NCI-H2107 treated with DMSO at 0.1 percent for 48 hours (cell line): ENCODE results near the gene TEDC1.

Experiments used
- DNase-seq: peaks from one replicate; lab custom pipeline; 2025; ENCODE audit not compliant: unreplicated experiment; lab: John Stamatoyannopoulos, UW

The TEDC1 gene

DNA sequence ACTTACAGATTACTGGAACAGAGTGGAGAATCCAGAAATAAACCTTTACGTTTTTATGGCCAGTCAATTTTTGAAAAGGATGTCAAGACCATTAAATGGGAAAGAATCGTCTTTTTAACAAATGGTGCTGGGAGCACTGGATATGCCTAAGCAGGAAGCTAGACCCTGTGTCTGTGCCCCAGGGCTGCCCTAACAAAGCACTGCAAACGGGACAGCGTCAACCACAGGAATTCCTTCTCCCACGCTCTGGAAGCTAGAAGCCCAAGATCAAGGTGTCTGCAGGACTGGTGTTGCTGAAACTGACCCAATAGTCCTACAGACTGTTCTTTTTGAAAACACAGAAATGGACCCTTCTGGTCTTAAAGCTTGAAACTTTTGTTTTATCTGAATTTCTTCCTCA lies 26.1 kb downstream of the TEDC1 start:
- DNase-seq, result no peak

DNA sequence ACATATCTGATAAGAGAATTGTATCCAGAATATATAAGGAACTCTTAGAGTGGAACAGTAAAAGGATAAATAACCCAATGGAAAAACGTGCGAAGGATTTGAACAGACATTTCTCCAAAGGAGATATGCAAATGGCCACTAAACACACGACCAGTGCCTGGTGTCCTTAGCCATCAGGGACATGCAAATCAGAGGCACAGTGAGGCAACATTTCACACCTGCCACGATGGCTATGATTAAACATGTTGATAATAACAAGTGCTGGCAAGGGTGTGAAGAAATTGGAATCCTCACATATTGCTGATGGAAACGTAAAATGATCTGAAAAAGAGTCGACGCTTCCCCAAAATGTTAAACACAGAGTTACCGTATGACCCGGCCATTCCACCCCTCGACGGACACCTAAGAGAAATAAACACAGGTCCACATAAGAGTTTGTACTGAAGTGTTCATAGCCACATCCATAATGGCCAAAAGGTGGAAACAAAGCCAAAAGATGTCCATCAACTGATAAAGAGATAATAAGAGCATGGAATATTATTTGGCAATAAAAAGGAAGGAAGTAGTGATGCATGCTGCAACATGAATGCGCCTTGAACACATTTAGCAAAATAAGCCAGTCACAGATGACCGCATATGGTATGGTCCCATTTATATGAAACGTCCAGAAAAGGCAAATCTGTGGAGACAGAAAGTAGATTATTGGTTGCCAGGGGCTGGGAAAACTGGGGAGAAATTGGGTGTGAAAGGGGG lies 29.1 kb downstream of the TEDC1 start:
- no peak for DNase-seq

DNA sequence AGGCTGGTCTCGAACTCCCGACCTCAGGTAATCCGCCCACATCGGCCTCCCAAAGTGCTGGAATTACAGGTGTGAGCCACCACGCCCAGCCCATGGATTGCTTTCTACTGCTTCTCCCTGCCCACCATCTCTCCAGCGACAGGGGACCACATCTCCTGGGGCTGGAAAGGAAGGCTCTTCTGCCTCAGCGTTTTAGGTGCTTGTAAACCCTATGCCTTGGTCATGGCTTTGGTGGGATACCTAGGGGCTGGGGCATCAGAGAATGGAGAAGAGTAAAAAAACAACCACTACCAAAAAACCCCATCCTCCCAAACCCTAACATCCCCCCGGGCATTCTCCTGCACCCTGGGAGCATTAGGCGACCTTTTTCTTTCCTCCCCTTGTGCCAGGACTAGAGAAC lies 34.3 kb downstream of the TEDC1 start:
- no peak for DNase-seq

DNA sequence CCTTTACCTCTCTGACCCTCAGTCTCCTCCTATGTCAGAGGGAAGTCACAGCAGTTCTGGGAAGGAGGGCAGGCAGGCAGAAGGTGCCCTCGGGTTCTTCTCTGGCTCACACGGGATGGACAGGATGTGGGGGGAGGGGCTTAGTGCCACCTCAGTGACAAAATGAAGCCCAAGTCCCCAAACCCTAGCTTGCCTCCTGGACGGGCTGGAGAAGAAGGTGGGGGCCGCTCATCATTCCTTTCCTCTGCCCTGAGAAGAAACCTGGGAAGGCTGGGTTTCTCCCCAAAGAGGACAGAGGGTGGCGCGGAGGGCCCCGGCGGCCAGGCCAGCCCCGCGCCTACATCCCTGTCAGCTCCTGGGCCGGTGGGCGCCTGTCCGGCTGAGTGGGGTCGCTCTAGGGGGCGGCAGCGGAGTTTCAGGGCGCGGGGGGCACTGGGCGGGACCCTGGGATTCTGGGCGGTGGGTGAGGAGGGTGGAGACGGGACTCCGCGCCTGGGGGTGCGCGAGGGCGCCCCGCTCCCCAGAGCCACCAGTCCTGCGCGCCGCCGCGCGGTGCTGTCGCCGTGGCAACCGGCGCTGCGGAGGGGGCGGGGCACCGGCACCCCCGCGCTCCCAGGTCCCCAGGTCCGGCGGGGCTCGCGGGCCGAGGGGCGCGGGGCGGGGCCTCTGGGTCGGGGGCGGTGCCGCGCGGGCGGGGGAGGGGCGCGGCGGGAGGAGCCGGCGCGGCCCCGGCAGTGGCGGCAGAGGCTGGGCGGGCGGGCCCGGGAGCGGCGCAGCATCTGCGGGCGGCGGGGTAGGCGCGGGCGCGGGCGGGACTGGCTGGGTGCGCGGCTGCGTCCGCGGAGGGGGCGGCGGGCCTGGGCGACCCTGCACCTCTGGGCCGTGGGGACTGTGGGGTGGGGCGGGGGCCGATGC lies 35.1 kb downstream of the TEDC1 start, which contains the start of gene TMEM121:
TSS of gene TMEM121 (plus strand) at position 723 of the 915 bp plus-strand sequence. CDS start 2,252 bp downstream, outside the sequence.
- no peak for DNase-seq

DNA sequence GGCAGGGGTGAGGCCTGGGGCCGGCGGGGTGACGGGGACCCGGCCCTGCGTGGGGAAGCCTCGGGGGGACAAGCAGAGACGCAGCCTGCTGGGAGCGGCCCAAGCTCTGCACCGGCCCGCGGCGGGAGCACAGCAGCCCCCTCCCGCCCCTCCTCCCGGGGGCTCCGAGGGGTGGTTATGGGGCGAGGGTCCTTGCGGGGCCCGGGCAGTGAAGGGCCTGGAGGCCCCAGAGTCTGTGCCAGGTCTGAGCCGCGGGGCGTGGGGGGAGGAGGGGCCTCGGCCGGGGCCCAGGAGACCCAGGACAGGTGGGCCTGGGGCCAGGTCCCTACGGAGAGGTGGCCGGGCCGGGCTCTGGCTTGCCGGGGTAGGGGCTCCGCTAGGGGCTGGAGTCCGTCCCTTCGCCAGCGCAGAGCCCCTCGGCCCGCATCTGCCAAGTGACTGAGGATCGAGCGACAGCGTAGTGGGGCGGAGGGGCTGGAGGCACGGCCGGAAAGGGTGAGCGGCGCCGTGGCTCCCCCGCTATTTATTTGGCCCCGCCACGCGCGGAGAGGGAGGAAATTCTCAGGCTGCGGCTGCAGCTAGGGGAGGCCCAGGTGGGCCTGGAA lies 35.8 kb downstream of the TEDC1 start:
- no peak for DNase-seq

DNA sequence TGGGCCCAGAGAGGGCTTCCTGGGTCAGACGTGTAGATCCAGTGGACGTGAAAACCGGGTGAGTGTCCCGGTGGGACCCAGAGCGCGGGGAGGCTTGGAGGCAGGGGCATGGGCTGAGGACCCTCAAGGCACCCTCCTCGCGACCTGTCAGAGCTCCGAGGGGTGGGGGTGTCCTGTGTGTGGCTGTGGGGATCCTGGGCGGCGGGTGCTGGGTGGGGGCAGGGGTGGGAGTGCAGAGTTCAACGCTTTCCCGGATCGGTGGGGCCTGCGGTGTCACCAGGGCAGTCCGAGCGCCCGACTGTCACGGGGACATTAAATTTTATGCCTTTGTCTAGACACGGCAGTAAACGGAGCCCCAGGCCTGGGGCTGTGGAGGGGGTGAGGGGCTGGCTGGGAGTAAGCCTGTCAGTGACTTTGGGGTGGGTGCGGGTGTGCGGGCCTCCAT lies 36.4 kb downstream of the TEDC1 start:
- no peak for DNase-seq

DNA sequence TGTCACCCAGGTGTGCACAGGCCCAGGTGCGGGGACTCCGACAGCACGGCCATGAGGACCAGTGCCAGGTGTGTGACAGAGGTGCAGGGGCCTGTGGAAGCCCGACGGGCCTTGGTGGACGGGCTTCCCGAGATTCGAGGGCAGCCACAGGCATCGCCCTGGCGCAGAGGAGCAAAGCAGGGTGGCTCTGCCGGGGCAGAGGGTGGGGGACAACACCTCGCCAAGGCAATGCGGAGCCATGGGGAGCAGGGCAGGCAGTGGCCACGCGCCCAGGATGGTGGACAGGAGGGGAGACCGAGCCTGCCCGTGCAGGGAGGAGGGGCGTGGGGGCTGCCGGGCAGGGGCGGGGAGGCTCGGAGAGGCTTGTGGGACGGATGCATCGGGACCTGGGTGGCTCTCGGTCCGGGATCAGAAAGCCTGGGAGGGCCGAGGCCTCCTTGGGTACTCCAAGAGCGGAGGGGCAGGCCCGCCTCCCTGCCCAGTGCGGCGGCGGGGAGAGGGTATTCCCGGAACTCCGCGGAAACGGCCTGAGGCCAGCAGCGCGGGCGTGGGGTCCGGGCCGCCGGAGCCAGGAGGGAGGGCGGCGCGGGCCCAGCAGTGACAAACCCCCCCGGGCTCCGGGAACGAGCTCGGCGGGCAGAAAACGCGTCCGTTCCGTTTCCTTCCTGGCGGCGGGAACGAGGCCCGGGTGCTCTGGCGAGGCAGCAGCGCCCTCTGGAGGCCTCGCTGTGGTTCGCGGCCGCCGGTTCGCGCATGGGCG lies 37.0 kb downstream of the TEDC1 start:
- peak; percentile 28 for DNase-seq

DNA sequence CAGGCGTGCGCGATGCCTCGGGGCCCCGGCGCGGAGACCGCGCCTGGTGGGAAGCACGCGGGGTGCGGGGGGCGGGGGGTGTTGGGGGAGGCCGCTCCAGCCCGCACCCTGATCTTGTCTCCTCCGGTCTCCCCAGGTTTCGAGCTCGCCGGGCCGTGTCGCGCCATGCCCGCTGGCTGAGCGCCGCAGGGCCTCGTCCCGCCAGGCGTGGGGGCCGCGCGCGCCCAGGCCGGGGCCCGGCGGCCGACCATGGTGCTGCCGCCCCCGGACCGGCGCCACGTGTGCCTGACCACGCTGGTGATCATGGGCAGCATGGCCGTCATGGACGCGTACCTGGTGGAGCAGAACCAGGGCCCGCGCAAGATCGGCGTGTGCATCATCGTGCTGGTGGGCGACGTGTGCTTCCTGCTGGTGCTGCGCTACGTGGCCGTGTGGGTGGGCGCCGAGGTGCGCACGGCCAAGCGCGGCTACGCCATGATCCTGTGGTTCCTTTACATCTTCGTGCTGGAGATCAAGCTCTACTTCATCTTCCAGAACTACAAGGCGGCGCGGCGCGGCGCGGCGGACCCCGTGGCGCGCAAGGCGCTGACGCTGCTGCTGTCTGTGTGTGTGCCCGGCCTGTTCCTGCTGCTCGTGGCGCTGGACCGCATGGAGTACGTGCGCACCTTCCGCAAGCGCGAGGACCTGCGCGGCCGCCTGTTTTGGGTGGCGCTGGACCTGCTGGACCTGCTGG lies 37.7 kb downstream of the TEDC1 start:
- no peak for DNase-seq

DNA sequence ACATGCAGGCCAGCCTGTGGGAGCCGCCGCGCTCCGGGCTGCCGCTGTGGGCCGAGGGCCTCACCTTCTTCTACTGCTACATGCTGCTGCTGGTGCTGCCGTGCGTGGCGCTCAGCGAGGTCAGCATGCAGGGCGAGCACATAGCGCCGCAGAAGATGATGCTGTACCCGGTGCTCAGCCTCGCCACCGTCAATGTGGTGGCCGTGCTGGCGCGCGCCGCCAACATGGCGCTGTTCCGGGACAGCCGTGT lies 38.2 kb downstream of the TEDC1 start:
- DNase-seq, result no peak

DNA sequence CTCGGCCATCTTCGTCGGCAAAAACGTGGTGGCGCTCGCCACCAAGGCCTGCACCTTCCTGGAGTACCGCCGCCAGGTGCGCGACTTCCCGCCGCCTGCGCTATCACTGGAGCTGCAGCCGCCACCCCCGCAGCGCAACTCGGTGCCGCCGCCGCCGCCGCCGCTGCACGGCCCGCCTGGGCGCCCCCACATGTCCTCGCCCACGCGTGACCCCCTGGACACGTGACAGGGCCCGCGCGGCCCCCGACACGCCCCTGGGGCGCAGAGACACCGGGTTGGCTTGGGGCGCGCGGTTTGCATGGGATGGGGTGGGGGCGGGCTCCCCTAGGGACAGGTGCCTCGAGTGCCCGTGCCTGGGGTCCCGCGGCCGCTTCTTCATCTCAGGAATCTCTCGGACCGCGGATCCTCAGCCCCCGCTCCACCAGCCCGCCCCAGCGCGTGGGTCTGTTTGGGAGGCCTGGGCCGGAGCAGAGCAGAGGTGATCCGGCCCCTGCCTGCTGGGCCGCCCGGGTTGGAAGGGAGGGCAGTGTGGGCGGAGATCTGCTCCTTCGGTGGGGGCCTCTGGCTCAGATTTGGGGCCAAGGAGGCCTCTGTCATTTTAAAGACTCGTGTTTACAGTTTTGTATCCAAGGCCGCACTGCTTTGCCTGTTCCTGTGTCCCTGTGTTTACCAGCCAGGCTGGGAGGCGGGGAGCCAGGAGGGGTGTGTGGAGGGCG lies 38.7 kb downstream of the TEDC1 start:
- DNase-seq, result no peak

DNA sequence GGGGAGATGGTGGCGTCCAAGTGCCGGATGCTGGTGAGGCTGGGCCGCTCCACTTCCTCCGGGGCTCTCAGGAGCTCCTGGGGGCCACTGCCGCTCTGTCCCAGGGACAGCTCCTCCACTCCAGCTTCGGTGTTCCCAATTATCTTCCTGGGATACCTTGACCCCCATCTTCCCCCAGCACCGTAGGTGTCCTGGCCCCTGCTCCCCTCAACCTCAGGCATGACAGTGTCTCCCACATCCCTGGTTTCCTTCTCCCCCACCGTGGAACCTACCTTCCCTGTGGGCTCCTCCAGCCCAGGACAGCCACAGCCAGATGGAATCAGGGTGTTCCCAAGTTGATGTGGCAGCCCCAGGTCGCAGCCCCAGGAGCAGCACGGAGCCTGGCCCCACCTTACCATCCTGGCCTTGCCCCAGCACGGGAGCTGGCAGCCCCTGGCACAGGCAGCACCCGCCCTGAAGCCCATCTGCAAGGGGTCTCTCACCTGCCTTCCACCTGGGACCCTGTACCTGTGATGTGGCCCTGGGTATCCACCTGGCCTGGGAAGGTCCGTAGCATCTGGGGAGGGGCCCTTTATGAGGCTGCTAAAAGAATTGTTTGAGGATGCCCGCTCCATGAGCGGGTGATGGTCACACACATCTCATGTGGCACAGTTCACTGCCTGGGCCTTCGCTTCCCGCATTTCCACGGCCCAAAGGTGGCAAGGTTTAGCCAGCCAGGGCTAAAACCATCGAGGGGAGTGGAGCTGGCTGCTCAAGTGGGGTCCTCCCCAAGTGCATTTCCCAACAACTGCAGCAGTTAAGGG lies 39.4 kb downstream of the TEDC1 start:
- no peak for DNase-seq

DNA sequence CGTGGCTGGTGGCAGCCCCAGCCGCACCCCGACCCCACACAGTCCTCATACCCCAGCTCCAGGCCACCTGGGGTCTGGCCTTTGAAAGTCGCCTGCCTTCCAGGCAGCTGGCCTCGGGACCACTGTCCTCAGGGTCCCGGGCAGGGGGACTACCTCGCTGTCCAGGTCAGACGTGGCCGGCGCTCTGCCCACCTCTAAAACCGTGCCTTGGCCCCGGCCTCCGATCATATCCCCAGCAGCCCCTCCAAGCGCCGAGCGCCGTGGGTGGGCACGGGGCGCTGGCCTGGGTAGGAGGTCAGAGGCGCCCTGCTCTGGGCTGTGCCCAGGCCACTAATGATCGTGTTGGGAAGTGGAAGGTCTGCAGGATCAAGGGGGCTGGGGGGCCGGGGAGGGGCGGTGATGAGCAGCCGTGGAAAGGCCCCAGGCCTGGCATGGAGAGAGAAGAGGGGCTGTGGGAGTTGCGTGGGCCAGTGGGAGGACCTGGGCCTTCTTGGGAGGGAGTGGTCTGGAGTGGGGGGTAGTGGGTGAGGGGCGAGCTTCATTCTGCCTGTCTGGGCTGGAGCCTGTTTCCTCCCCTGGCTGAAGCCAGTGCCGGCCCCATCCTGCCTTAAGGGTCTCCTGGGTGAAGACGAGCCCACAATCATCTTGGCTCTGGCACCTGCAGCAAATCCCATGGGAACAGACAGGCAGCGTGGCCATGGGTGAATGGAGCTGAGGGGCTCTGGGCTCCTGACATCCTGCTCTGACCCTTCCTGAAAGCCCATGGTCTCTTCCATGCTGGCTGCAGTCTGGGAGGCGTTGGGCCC lies 40.2 kb downstream of the TEDC1 start:
- DNase-seq, result no peak

DNA sequence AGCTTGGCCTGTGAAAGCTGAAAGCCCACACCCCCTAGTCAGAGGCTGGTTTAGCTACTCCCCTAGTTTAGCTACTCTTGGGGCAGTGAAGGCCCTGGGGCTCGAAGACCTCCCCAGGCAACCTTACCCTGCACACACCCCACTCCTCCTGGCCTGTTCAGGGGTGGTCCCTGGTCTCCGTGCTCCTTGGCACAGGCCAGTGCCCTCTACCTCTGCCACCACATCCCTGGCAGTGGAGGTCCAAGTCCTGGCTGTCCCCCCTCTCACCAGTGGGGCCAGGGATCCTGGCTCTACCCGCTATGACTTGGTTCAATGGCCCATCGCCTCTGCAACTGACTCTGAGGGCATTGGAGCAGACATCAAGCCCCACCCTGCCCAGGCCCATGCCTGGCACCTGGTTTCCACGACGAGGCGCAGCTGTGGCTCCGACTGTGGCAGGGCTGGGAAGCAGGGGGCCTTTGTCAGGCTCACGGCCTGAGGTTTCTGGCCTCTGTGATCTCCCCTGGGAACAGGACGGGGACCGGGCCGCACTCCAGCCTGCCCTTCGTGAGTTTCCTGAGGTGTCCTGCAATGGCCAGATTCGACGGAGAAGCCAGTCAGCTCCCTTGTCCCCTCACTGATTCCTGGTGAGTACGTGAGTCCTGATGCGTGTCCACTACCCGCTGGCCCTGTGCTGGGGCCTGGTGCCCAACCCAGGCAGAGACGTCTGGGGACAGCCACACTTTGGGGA lies 41.0 kb downstream of the TEDC1 start:
- DNase-seq, result no peak

DNA sequence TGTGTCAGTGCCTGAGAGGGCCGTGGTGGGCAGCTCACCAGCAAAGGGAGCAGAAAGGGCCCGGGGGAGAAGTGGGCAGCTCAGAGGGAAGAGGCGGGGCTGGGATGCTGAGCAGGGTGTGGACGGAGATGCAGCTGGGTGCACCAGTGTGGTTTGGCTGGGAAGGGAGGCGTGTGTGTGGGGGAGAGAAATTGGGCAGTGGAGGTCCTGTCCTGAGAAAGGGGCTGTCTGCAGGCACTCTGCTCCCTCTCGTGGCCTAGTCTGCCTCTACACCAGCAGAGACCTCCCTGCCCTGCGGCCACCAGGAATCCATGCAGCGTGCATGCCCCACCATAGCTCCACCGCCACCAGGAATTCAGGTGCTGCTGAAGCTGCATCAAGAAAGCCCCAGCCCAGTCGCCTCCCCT lies 41.7 kb downstream of the TEDC1 start:
- no peak for DNase-seq

DNA sequence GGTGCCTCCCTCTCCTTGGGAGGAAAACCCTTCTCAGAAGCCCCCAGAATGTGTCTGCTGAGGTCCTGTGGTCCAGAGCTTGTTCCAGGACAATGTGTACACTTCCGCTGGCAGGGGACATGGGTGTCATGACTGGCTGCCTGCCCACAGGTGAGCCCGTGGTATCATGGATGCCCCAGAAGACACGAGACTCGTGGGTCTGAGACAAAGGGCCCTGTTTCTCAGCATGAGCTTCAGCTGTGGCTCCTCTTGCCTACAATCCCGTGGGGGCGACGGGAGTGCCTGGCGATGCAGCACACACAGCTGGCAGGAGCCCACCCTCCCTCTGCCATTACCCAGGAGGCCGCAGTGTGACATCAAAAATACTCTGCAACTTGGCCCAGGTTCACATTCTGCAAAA lies 42.3 kb downstream of the TEDC1 start:
- DNase-seq, result no peak

DNA sequence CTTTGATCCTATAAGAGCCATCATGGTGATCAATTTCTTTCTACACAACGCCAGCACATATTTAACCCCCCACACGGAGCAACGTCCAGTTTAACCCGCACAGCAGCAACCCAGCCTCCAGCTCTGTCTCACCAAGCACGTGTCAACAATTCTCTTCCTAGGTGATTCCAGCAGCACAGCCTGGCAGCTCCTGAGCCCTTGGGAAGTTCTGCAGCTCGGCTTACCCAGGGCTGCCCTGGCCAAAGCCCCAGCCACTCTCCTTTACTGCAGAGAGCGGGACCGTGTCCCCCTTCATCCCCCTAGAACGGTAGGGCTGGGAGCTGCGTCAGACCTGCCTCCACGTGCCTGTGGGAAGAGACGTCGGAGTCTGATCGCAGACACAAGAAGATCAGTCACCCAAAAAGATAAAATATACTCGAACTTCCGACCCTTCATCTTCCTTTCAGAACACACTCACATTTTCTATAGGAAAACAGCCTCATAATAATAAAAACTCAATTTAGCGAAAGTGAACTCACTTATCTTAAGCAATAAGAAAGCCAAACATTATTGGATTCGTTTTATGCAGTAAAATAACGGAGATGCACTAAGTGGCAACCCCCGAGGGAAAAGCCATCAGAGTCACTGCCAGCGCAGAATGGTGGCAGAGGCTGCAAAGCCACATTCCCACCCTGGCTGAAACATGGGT lies 42.9 kb downstream of the TEDC1 start:
- no peak for DNase-seq

DNA sequence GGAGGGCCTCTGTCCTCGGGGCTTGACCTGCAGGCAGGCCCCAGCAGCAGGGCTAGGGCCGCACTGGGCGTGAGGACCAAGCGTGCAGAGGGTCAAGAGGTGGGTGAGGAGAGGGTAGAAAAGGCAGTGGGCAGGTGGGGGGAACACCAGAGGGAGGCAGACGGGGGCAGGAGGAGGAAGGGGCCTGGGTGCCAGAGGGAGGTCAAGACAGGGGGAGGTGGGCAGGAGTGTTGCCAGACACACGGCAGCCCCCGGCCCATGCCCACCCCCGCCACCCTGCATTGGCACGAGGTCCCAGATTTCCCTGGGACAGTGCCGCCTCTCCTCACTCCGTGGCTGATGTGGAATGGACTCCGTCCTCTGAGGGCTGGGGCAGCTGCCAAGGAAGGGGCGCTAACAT lies 43.5 kb downstream of the TEDC1 start:
- no peak for DNase-seq
